ENCODE results near the gene COG2.
"Not testable (repeated sequence)": the region's sequence is repeated elsewhere in the genome, so short reads cannot be mapped to it uniquely, and the experiment has no call there.

Gene COG2

GRCh38 chr1:230626232-230626631 is 16.0 kb upstream of the COG2 start:
- no peak for DNase-seq

DNA sequence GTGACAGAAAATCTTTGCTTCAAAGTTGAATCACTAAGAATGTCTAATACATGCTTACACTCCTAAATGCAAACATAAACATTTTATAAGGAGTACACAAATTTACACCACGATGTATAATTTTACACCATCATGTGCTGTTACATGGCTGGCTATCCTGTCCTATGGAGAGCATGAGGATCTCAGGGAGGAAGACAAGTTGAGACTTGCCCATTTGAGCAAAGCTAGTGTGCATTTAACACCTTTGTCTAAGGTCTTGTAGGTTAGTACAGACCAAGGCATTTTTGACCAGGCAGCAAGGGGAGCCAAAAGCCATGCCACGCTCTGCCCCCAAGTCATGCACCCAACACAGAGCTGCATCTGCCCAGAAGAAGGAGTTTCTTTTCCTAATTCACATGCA is 14.5 kb upstream of the COG2 start:
- DNase-seq: no peak

DNA sequence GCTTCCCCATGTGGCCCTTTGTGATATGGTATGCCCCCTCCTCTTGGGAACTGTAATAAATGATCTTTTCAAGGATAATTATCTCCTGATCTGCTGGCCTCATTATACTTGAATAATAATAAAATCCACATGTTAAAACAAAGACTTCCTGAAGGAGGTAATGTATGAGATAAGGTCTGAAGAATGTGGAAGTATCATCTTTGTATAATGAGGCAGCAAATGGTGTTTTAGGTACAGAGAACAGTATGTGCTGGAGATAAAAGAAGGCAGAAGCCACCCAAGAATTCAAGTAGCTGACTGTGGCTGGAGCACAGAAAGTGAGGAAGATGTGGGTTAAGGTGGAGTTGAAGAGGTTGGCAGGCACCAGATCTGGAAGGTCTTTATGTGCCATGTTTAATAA is 12.8 kb upstream of the COG2 start:
- peak; percentile 25 for DNase-seq

- DNase-seq: no peak
These were observed 10.8 kb upstream of the COG2 start for GRCh38 chr1:230631477-230631876.

- peak; percentile 78 for DNase-seq
These were observed 9.9 kb upstream of the COG2 start for GRCh38 chr1:230632273-230632873.

GRCh38 chr1:230633469-230633868 is 8.8 kb upstream of the COG2 start:
- no peak for DNase-seq

- DNase-seq: no peak
These were observed 7.9 kb upstream of the COG2 start for GRCh38 chr1:230634384-230634783.

DNA sequence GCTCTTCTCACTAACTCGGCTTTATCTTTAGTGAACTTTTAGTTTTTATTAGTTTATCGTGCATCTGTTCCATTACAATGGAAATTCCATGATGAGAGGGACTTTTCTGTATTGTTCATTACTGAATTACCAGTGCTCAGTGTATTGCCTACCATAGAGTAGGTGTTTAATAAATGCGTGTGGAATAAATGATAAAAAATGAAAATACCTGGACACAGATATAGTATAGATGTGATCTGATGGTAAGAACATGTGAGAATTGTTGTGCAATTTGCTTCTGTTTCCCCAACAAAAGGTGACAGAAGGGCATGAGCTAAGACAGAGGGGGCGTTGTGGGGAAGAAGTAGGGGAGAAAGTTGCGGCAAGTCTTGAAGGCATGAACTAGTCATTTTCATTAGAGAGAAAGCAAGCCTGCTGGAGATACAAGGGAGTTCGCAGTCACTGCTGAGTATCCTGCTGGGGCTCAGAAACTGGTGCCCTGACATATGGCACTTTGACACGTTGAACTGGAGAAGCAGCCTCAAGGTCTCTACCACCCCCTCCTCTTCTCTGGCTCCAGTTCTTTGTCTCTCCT is 5.6 kb upstream of the COG2 start:
- DNase-seq: no peak

- no peak for DNase-seq
These were observed 2.5 kb upstream of the COG2 start for GRCh38 chr1:230639714-230640209.

GRCh38 chr1:230641346-230641745 is 935 bp upstream of the COG2 start:
- no peak for DNase-seq

DNA sequence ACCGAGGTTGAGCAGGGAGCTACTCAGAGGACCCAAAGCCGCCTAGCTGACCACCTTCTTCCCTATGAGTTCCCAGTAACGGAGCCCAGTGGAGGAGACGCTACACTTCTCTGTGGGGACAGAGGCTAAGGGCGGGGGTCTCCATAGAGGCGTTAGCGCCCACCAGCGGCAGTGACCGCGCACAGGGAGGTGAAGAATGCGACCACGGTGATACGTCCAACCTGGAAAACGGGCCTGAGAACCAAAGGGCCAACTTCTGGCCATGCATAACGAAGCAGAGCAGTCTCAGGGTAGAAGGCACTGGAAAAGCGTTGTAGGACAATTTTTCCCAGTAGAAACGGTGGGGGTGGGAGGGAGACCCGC is 400 bp upstream of the COG2 start:
- no peak for DNase-seq

DNA sequence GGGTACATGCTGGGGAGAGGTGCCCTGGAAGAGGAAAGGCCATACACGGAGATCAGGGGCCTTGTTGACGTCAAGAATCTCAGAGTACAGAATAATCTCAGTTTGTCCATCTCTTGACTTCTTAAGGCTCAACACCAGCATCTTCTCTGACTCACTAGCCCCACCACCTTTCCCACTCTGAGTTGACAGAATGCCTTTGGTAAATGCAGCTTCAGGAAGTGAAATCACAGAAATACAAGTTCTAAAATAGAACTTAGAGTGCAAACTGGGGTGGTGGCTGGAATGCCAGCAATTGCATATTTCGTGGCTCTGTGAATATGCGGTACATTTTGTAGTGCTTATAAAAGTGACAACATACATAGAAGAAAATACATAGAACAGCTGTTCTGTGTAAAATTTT is 1.6 kb downstream of the COG2 start:
- DNase-seq: no peak

DNA sequence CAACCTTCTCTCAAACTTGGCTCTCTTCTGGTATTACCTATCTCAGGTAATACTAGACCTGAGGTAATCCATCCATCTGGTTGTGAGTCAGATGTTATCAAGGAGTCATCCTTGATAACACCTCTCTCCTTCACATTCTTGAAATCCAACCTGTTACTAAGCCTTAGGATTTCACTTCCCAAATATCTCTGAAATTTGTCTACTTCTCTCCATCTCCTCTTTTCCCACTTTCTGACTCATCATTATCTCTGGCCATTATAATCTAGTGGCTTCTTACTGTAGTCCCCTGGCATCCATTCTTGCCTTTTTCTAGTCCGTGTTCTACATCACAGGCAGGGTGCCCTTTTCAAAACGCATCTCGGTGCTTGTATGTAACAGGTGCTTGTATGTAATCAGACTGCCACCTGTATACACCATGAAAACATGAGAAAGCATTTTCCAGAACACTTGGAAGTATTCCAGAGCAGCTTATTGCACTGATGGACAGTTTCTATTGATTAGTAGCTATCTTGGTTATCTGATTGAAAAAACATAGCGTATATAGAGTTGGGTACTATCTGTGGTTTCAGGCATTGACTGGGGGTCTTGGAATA is 4.5 kb downstream of the COG2 start:
- no peak for DNase-seq

DNA sequence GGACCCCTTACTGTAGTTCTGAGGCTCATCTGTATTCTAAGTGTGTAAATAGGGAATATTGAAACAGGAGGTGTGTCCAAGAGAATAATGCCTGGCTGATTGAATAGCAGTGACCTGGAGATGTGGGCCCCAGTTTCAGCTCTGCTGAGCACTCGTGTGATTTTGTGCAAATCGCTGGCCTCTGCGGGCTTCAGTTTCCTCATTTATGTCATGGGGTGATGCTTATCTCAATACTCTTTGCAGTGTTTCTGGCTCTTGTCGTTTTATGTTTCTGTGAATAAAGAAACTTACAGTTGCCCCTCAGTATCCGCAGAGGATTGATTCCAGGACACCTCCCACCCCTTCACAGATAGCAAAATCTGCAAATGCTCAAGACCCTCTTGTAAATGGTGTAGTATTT is 5.0 kb downstream of the COG2 start:
- peak; percentile 19 for DNase-seq

DNA sequence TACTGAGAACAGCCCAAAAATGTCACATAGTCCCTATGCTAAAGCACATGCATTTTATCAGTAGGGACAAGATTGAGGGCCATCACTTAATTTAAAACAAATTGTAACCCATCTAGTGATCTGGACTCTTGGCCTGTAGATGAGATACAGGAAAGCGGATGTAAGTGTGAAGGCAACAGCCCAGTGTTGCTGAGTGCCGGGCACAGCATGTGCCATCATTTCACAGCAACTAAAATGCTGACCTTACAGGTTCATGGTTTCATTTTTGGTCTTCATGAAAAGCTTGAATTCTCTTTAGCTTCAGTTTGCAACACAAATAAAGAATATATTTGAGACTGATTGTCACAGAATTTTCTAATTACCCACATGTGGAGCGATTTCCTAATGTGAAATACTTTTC is 5.8 kb downstream of the COG2 start:
- no peak for DNase-seq

- DNase-seq: no peak
These were observed 8.0 kb downstream of the COG2 start for GRCh38 chr1:230650300-230650699.

GRCh38 chr1:230651235-230651634 is 9.0 kb downstream of the COG2 start:
- DNase-seq: no peak

- not testable (repeated sequence) for DNase-seq
These were observed 14.4 kb downstream of the COG2 start for GRCh38 chr1:230656719-230657118.

GRCh38 chr1:230658103-230658502 is 15.8 kb downstream of the COG2 start:
- not testable (repeated sequence) for DNase-seq

DNA sequence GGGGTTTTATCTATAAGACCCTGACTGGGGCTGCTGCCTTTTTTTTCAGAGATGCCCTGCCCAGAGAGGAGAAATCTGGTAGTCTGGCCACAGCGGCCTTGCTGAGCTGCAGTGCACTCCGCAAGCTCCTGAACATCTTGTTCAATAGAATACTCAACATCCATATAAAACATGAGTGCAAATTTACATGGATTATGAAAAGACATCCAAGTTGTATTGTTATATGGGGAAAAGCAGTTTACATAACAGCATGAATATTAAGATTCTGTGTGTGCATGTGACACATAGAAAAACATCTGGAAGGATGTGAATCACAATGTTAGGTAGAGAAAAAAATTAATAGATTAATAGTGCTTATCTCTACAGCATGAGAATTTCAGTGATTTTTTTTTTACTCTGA is 16.4 kb downstream of the COG2 start:
- no peak for DNase-seq

DNA sequence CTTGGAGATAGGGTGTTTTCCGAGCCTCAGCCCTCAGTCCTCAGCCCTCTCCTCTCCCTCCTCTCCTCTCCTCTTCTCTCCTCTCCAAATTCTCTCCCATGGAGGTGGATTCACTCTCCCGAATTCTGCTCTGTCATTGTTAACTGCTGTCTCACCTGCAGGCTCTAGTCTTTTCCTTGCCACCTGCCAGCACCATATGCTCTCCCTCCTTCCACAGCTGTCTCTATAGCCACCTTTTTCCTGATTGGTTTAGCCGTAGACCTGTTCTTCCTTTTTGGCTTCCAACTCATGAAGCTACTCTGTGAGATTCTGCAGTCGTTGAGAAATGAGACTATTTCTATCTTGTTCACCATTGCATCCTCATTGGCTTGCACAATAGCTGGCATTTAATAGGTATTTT is 19.7 kb downstream of the COG2 start:
- DNase-seq: no peak

DNA sequence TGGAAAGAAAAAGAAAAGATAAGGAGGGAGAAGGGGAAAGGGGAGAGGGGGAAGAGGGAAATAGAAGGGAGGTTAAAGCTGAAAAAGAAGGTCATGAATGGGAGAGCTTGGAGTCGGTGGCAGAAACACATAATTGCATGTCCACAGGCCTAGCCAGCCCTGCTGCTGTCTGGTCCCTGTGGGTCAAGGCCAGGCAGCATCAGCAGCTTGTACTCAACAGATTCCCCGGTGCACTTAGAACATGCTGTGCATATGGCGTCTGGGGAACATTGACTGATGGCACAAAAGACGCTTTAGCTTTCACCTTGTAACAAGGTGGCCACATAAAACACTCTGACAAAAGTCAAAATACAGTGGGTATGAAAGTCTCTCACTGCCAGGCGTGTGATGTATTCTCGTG is 25.9 kb downstream of the COG2 start:
- DNase-seq: no peak

- no peak for DNase-seq
These were observed 27.3 kb downstream of the COG2 start for GRCh38 chr1:230669543-230669942.

GRCh38 chr1:230674581-230674980 is 32.3 kb downstream of the COG2 start:
- no peak for DNase-seq

DNA sequence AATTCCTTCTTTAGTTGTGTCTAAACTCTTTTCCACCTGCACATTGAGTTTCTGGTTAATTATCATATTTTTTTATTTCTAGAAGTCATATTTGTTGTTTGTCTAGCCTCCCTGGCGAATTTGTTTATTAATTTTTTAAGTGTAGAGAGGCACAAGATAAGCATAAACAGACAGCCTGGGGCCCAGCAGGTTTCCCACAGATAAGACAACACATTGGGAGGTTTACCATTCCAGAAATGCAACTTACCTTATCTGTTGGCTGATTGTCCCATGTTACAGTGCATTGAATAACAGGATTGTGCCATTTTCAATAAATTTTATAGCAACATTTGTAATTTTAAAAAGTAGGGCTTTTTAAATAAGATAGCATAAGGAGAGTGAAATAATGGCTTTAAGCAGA is 34.9 kb downstream of the COG2 start:
- peak; percentile 80 for DNase-seq

All from hematopoietic multipotent progenitor cell treated with erythropoietin and hydrocortisone succinate and interleukin-3 and kit ligand, for 8 days (in vitro differentiated cells).